Suprapubic skin (tissue), 4 donors: ENCODE measurements around the gene ROPN1L.

ENCODE experiments used
- POLR2A ChIP-seq, 2 donors: fragments of 450-650 bp; IDR thresholded peaks; one replicate each; pipeline ENCODE4 v1.6.1; 2017; ENCODE audit warnings: antibody characterized with exemption in 2 of 2, mild to moderate bottlenecking in 2 of 2, moderate library complexity in 2 of 2
- POLR2AphosphoS5 ChIP-seq, 3 donors: sonication (generic); formaldehyde crosslinking; IDR thresholded peaks; one replicate each; pipeline ENCODE4 v1.6.1; 2017; ENCODE audit warnings: antibody characterized with exemption in 3 of 3
- TF ChIP-seq, protein P1 (sequence below), 2 donors: fragments of 200-600 bp in 1 of 2; fragments of 450-650 bp in 1 of 2; sonication (generic) in 1 of 2; IDR thresholded peaks; one replicate each; pipeline ENCODE4 v1.5.1; 2016 to 2019; ENCODE audit warnings: antibody characterized with exemption in 2 of 2, mild to moderate bottlenecking in 1 of 2, moderate library complexity in 1 of 2

- TF ChIP-seq, protein P1, sequence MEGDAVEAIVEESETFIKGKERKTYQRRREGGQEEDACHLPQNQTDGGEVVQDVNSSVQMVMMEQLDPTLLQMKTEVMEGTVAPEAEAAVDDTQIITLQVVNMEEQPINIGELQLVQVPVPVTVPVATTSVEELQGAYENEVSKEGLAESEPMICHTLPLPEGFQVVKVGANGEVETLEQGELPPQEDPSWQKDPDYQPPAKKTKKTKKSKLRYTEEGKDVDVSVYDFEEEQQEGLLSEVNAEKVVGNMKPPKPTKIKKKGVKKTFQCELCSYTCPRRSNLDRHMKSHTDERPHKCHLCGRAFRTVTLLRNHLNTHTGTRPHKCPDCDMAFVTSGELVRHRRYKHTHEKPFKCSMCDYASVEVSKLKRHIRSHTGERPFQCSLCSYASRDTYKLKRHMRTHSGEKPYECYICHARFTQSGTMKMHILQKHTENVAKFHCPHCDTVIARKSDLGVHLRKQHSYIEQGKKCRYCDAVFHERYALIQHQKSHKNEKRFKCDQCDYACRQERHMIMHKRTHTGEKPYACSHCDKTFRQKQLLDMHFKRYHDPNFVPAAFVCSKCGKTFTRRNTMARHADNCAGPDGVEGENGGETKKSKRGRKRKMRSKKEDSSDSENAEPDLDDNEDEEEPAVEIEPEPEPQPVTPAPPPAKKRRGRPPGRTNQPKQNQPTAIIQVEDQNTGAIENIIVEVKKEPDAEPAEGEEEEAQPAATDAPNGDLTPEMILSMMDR (IDR thresholded peaks at IDR 0.05), result no peak
- no peak for TF ChIP-seq POLR2A (IDR thresholded peaks at IDR 0.05)
- no peak for TF ChIP-seq POLR2AphosphoS5 (IDR thresholded peaks at IDR 0.05)
Measured at GRCh38 chr5:10411336-10411735, 30.3 kb upstream of the ROPN1L start.
